K562 (cell line): ENCODE data around the gene NR6A1. TPM values are rescaled to one million over a fixed set of nuclear protein-coding genes. Genes with fewer than 3 reads are reported as not detected.
A peak's percentile ranks its signal among the peaks of the same experiment; 100 is the strongest.

ENCODE experiments used
- ATF6 ChIP-seq: sonication (generic); formaldehyde crosslinking; IDR thresholded peaks from 2 replicates; pipeline ENCODE4 v1.4.0; 2020; ENCODE audit warnings: mild to moderate bottlenecking, missing genetic modification reagents
- E4F1 ChIP-seq: fragments of 250-450 bp; sonication (Bioruptor Pico); IDR thresholded peaks from 2 replicates; pipeline ENCODE4 v1.5.0; 2021; ENCODE audit warnings: mild to moderate bottlenecking, borderline replicate concordance
- KDM1A ChIP-seq, 2 experiments: fragments of 450-650 bp; IDR thresholded peaks; 2 replicates each; pipeline ENCODE4 v1.6.1; 2016; ENCODE audit warnings: mild to moderate bottlenecking in 2 of 2
- MYNN ChIP-seq, 2 experiments: sonication (generic); formaldehyde crosslinking in 1 of 2; IDR thresholded peaks; 2 replicates each; pipeline versions ENCODE4 v1.5.0 to v1.6.1; 2016 to 2020; ENCODE audit warnings: antibody characterized with exemption in 1 of 2, missing genetic modification reagents in 1 of 2
- NEUROD1 ChIP-seq: fragments of 150-350 bp; IDR thresholded peaks from 2 replicates; pipeline ENCODE4 v1.6.1; 2014; ENCODE audit warnings: borderline replicate concordance, low read length, low read depth; ENCODE audit not compliant: partially characterized antibody
- POLR2G ChIP-seq: fragments of 200-400 bp; formaldehyde crosslinking; IDR thresholded peaks from 2 replicates; pipeline ENCODE4 v1.6.1; 2017; ENCODE audit warnings: low read depth, mild to moderate bottlenecking, antibody characterized with exemption, low read length, moderate library complexity
- RFX7 ChIP-seq: fragments of 250-450 bp; sonication (Bioruptor Pico); IDR thresholded peaks from 2 replicates; pipeline ENCODE4 v1.5.1; 2021; ENCODE audit warnings: mild to moderate bottlenecking
- ZBED1 ChIP-seq: IDR thresholded peaks from 2 replicates; pipeline ENCODE4 v1.6.1; 2014
- ZBTB17 ChIP-seq: fragments of 450-650 bp; formaldehyde crosslinking; IDR thresholded peaks from 2 replicates; pipeline ENCODE4 v1.4.0; 2020; ENCODE audit warnings: mild to moderate bottlenecking
- polyA plus RNA-seq, 8 experiments: library from polyadenylated mRNA; depleted of rRNA in 4 of 8; stranded (reverse) in 5 of 8; unstranded in 3 of 8; fragments of >200 nt; fragmentation: Nextera tagmentation in 2 of 8; fragmentation: Illumina TruSeq in 1 of 8; extraction: Ambion mirVana in 2 of 8; extraction: Trizol in 1 of 8; gene quantifications; 2 replicates each; pipeline versions ENCODE4 v1.2.1 to v1.2.3, GENCODE V29; 2011 to 2014; ENCODE audit warnings: inconsistent platforms in 1 of 8, missing spikeins in 1 of 8
- total RNA-seq, 7 experiments: library from RNA; depleted of rRNA in 6 of 7; stranded (reverse); fragments of >200 nt in 6 of 7; fragmentation: Illumina TruSeq in 2 of 7; extraction: Trizol in 2 of 7; gene quantifications; 2 replicates each; pipeline versions ENCODE4 v1.2.1 to v1.2.3, GENCODE V29; 2011 to 2021; ENCODE audit warnings: low replicate concordance in 1 of 7

Gene NR6A1
- total and polyA plus RNA-seq, 9 of the 15 experiments (the other 6 are each of a cell fraction or from before 2014, with no cell fraction given), result 9.7 to 55.4 (median 28.3) TPM

- TF ChIP-seq E4F1 (CRISPR knock-in tag) (no peak), MYNN (IDR thresholded peaks at IDR 0.05) (no peak), MYNN (CRISPR knock-in tag; IDR thresholded peaks at IDR 0.05) (no peak), NEUROD1 (no peak), ZBED1 (no peak), POLR2G (0 out of 2 replicates have a peak, but pooled peaks have one; percentile 16), KDM1A (IDR thresholded peaks at IDR 0.05) (peak in 1 of 2 experiments; percentile 30; a peak in 1 of 4 replicates), ZBTB17 (CRISPR knock-in tag) (no peak), RFX7 (CRISPR knock-in tag) (no peak), ATF6 (CRISPR knock-in tag) (no peak)
- TF ChIP-seq, all 486 proteins: peak for 10
Observed at GRCh38 chr9:124505006-124505900, 265.9 kb downstream of the NR6A1 start (continued).
